HG03060 (cell line): ENCODE measurements around the gene SMKR1.
"Not testable (repeated sequence)": the region's sequence is repeated elsewhere in the genome, so short reads cannot be mapped to it uniquely, and the experiment has no call there.

ENCODE experiments used
- ATAC-seq: cut with Tn5 transposase; IDR thresholded peaks from one replicate; pipeline ENCODE4 v1.9.1; 2021; ENCODE audit warnings: low read depth, moderate number of reproducible peaks; ENCODE audit not compliant: unreplicated experiment

Gene SMKR1

DNA sequence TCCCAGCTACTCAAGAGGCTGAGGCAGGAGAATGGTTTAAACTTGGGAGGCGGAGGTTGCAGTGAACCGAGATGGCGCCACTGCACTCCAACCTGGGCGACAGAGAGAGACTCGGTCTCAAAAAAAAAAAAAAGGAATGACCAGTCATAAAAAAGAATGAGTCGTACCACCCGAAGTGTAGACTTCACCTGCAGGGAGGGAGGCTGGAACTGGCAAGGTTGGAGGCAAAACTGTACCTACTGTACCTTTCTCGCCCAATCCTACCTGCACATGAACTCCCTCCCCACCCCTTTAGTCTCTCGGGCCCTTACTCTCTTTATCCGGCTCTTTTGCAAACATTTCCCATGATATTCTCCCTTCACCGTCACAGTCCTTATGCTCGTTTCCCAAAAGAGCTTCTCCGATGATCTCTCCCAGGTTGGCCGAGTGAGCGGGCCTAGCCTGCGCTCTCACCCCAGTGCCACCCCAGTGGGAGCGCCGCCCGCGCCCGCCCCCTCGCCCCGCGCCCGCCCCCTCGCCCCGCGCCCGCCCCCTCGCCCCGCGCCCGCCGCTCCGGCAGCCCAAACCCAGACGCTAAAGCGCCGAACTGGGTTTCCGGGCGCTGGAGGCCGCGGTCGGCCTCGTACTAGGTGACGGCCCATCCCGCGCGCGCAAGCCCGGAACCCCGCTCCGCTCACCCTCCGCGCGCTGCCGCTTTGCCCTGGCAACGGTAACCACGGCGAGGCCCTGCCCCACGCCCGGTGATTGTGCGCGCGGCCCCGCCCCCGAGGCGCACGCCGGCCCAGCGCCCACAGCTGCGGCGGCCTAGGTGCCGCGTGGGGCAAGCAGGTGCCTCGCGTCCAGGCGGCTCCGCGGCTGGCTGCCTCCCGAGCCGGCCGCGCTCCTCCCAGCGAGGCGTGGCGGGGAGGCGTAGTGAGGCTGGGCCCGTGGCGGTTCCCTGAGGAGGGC, at the start of gene SMKR1:
SMKR1 (plus strand) TSS at position 772 of the 948 bp plus-strand sequence. CDS start 294 bp downstream, outside the sequence.
- ATAC-seq = peak; percentile 46

DNA sequence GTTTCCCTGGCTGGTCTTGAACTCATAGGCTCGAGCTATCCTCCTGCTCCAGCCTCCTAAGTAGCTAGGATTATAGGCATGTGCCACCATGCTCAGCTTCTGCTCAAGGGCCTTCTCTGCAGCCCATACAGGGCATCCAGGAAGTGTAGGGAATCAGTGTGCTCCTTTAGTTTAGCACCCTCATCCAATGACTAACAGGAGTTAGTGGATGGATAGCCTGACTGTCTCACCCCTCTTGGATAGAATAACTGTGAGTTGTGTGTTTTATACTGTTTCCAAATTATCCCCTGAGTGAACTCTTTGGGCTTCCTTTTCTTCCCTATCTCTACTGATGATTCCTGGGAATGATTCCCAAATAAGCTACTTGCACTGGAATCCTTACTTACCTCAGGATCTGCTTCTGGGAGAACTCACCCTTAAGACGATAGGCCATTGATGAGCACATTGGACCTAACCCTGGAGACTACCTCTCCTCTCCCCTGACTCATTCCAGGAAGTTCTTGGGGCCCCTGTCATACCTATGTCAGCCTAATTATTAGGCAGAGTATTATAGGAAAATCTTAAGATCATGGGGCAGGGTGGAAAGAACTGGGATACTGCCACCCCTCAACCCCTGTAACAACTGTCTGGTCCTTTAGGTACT, 49.6 kb upstream of the SMKR1 start:
- no peak for ATAC-seq

DNA sequence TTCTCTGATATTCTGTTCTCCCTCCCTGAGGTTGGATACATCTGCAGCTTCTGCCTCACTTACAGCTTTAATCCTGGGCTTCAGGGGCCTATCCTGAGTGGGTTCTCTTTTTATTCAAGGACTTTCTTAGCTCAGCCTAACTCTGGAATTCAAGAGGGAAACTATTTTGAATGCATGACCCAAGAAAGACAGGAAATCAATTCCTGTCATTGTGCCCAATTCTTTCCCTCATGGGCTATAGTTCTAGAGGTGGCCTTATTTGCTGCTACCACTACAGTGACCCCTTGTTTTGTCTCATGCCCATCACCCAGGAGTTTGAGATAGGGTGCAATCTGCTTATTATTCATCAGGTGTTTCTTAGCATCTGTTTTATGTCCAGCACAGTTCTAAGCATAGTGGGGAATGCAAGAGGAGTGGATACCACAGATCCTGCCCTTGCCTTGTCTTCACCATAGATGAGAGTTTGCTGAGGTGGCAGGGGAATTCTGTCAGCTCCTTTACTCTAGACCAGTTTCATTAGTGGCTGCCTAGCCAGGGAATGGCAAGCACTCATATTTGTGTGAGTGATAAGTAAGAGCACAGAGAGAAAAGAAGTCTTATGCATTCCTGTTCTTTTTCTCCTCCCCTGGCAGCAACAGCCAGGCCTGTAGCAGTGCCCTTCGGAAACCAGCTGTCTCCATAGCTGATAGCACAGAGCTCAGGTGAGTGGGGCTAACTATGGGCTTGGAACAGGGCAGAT, 48.7 kb upstream of the SMKR1 start:
- ATAC-seq = no peak

DNA sequence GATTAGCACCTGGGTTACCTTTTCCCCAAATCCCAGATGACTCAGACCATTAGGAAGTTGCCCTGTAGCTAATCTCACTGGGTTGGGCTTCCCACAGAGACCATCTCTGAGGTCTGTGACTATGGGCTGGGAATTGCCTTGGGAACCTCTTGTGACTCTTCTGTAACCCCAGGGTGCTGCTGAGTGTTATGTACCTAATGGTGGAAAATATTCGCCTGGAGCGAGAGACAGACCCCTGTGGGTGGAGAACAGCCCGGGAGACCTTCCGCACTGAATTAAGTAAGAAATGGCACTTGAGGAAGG, 48.1 kb upstream of the SMKR1 start:
- ATAC-seq = no peak

DNA sequence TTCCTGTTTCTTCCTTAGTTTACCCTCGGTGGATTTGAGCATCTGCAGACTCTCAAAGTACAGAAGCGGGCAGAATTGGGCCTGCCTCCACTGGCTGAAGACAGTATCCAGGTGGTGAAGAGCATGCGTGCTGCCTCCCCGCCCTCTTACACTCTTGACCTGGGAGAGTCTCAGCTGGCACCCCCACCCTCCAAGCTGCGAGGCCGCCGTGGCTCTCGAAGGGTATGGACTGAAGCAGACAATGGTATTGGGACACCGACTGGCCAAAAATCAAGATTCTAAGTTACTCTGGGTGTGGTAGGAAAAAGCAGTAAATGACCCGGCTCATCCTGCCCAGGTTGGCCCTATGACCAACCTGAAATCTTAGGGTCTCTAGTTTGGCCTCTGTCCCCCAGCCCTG, 45.9 kb upstream of the SMKR1 start:
- no peak for ATAC-seq

DNA sequence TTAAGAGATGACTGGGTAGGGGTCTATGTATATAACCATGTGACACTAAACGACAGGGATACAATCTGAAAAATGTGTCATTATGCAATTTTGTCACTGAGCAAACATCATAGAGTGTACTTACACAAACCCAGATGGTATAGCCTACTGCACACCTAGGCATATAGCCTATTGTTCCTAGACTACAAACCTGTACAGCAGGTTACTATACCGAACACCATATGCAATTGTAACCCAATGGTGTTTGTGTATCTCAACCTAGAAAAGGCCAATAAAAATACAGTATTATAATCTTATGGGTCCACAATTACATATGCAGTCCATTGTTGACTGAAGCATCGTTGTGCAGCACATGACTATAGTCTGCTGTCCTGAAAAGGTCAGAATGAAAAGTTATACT, 45.2 kb upstream of the SMKR1 start:
- ATAC-seq = no peak

DNA sequence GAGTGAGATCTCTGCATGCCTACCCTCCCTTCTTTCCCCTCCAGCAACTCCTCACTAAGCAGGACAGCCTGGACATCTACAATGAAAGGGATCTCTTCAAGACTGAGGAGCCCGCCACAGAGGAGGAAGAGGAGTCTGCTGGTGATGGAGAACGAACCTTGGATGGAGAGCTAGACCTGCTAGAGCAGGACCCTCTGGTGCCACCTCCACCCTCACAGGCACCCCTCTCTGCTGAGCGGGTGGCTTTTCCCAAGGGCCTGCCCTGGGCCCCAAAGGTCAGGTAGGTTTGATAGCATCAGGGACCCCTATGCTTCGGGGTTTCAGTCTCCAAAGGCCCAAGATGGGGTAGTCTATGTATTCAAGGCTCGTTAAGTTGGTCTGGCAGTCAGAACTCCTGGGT, 44.2 kb upstream of the SMKR1 start:
- no peak for ATAC-seq

DNA sequence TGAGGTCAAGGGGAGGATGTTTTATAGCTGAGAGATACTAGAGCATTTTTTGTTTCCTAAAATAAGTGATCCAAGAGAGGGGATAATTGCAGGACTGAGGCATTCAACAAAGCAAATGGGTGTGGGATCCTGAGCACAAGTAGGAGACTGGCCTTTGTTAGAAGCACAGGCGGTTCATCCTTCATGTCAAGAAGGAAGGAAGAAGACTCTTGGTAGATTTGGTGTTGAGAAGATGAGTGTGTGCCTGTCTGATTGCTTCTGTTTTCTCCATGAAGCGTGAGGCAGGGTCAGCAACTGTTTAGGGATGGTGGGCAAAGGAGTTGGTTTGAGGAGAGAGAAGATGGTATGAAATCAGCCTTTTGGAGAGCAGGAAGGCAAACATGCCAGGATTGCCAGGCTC, 40.5 kb upstream of the SMKR1 start:
- no peak for ATAC-seq

DNA sequence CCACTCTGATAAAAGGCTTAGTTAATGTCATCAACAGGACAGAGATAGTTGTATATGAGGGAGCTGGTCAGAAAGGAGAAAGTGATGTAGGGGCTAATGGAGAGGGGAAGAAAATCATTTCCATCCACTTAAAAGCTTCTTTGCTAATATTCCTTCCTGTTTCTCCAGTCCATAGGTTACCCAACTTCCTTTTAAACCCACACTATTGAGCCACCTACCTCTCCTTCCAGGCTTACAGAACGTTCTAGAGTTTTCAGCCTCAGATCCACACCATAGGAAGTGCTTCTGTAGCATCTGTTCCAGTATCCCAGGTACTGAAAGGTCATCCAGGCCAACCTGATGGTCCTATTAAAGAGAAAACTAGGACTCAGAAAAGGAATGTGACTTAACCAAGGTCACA, 39.9 kb upstream of the SMKR1 start:
- no peak for ATAC-seq

DNA sequence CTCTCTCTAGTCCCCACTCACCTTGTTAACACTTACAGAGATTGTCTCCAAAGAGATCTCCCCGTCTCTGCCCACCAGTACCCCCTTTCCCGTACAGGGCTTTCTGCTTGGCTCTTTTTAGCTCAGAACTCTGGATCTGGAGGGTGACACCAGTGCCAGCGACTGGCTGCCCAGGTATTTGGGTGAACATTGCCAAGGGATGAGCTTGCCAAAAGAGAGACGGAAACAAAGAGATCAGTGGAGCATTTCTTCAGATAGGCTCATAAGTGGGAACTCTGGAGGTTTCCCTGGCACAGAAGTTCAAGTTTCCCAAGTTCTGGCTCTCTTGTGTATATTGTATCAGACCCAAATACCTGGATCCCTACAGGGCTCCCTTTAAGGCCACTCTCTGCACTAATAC, 38.1 kb upstream of the SMKR1 start:
- no peak for ATAC-seq

DNA sequence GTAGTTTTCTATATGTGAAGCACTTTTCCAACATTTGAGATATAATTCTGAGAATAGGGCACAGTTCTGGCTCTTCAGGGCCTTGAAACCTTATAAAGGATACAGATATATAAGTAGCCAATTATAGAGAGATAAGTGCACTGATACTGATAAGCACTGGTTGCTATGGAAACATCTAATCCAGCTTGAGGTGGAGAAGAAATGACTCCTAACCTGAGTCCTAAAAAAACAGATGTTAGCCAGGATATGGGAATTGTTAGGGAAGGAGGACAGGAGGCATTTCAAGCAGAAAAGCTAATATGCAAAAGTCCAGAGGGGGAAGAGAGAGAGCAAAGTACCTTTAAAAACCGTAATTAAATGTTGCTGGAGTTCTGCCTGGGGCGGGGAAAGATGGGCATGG, 37.3 kb upstream of the SMKR1 start:
- ATAC-seq = no peak

DNA sequence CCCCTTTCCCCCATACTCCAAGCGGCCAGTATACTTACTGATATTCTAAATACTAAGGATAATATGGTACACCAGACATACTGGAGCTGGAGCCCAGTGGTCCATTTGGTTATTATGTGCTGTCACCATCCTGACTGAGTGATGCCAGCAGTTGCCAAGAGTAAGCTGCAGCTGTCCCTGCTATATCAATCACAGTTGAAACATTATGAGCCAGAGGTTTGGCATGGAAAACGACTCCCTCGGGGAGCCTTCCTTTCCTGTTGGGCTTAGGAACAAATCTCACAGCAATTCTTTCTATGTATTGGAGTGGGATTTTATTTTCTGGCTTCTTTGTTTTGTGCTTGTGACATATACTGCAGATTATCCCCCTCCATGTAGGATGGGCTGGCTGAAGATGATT, 35.5 kb upstream of the SMKR1 start:
- no peak for ATAC-seq

DNA sequence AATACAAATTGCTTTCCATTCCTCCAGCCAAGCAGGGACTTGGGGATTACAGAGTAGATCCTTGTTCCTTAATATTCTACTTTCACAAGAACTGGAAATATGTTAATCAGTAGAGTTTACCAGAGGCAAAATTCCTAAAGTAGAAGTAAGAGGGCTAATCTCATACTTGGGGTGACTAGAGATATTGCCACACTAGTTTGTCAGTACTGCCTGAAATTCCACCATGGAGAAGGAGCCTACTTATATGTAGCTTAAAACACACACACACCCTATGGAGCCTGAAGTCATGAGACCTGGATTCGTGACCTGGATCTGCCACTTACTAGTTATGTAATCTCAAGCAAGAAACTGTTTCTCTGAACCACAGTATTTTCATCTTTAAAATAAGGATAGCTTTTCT, 34.2 kb upstream of the SMKR1 start:
- no peak for ATAC-seq

DNA sequence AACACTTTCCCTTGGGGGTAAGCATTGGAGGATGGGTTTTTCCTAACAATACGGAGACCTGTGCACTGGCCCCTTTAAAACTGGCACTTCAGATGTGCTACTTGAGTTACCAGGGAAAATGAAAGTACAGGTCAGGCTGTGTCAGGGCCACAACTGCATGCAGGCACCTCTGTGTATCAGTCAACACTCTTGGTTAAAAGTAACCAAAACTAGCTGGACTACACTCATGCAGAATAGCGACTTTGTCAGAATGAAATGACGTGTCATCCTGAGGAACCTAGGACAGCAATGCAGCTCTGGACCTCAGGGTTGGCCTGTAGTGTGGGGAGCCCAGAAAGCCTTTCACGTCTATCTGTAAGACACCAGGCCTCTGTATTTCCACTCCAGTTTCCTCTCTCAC, 33.8 kb upstream of the SMKR1 start:
- ATAC-seq = no peak

DNA sequence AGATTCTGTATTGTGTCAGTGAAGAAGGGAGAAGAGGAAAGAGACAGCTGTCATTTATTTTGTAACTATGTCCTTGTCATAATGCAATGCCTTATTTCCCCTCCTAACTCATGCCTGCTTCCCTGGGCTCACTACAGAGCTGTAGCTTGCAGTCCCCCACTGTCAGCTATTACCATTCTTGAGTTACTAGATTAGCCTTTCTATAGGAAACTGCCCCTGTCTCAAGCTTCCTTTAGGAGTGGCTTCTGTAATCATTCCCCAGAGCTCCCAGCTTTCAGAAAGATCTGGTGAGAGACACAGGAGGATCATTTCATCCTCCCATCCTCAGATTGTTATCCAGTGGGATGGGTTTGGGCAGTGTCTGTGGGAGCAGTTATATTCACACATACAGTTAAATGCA, 32.4 kb upstream of the SMKR1 start:
- ATAC-seq = no peak

DNA sequence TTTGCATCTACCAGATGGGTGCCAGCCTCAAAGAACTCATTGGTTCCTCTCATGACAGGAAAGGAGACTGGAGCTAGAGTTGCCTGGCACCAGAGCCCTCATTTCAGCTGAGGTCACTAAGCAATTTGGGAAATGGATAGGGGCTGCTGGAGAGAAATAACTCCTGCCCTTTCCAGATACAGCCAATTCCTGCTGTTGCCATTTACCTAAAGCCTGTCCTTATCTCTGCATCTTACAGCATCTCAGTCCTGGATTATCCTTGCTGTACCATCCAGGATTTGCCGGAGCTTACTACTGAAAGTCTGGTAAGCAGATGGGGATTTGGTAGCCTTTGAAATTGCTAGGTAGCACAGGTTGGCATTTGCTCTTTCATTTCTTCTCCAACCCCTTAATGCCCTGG, 31.9 kb upstream of the SMKR1 start:
- ATAC-seq = no peak

DNA sequence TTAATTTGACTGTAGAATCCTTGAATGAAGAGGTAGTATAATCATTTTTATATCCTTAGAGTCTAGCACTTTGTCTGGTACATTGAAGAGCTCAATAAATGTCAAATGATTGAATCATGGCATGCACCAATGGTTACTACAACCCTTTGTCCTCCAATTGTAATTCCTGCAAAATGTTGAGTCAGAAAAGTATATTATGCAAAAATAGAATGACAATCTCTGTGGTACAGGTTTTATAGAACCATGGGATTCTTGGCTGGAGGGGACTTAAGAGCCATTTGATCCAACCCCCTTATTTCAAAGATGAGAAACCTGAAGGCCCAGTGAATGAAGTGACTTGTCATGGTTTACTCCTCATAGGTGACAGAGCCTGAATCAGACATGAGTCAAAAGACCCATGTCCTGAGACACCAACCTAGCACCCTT, 30.9 kb upstream of the SMKR1 start:
- no peak for ATAC-seq

DNA sequence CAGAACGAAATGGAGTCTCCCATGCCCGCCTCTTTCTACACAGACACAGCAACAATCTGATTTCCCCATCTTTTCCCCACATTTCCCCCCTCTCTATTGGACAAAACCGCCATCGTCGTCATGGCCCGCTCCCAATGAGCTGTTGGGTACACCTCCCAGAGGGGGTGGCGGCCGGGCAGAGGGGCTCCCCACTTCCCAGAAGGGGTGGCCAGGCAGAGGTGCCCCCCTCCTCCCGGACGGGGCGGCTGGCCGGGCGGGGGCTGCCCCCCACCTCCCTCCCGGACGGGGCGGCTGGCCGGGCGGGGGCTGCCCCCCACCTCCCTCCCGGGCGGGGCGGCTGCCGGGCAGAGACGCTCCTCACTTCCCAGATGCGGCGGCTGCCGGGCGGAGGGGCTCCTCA, 26.4 kb upstream of the SMKR1 start:
- ATAC-seq = not testable (repeated sequence)

DNA sequence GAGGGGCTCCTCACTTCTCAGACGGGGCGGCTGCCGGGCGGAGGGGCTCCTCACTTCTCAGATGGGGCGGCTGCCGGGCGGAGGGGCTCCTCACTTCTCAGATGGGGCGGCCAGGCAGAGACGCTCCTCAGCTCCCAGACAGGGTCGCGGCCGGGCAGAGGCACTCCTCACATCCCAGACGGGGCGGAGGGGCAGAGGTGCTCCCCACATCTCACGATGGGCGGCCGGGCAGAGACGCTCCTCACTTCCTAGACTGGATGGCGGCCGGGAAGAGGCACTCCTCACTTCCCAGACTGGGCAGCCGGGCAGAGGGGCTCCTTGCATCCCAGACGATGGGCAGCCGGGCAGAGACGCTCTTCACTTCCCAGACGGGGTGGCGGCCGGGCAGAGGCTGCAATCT, 25.9 kb upstream of the SMKR1 start:
- not testable (repeated sequence) for ATAC-seq

DNA sequence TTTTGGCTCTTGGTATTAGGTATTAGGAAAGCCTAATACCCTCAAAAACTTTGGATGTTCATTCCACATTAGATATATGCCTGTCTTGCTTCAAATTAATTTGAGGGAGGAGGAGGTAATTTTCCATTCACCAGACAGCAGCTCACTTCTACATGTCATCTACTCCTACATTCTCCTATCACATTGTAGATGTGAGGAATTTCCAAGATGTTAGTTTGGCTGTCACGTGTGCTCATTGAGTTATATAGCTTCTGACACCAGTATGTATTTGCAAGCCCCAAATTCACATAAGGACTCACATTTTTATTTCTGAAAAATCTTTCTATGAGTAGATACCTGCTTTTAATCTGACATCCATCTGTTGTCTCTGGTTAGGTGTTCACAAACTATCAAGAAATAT, 22.5 kb upstream of the SMKR1 start:
- ATAC-seq = no peak

DNA sequence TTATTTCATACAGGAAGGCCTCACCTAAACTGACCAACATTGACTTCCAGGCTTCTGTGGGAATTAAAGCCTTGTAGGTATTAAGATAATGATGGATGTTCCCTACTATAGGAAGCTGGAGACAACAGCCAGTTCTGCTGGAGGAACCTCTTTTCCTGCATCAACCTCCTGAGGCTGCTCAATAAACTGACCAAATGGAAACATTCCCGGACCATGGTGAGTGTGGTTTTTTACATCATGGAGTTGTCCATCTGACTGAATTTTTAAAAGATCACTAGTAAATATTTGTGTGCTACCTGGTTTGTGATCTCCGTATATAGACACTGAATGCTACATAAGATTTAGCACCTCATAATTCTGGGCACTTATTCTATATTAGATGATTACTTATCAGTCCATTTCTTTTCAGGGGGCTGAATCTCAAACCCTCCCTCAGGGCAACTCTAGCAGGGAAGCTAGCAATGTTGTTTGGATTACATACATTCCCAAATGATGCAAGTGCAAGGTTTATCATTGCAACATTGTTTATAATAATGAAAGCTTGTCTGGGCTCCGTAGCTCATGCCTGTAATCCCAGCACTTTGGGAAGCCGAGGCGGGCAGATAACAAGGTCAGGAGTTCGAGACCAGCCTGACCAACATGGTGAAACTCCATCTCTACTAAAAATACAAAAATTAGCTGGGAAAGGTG, 21.5 kb upstream of the SMKR1 start:
- no peak for ATAC-seq
